HepG2 (cell line): Measurements from ENCODE around the gene DYSF. TPM values are rescaled to one million over a fixed set of nuclear protein-coding genes. Genes with fewer than 3 reads are reported as not detected.

Experiments
- ATAC-seq: fragments of 200-7000 bp; cut with Tn5 transposase; 3 replicates; pipeline ENCODE4 v1.9.1; 2020; ENCODE audit warnings: mild to moderate bottlenecking, moderate library complexity
- BruUV-seq: library from RNA; stranded (reverse); fragments of 400-500 nt; replicated peaks from 2 replicates; lab custom pipeline; 2021; lab: Mats Ljungman, UMichigan
- CTCF ChIA-PET: fragments of 300-600 bp; formaldehyde crosslinking; extraction: SDS; loops from one replicate; lab custom pipeline; 2021; ENCODE audit warnings: low total read pairs, inconsistent platforms, low intra/inter-chr PET ratio; lab: Yijun Ruan, JAX
- POLR2A ChIA-PET: fragments of 350-600 bp; sonication (Branson Sonifier 250); formaldehyde crosslinking; loops from one replicate; lab custom pipeline; 2020; ENCODE audit warnings: antibody characterized with exemption, inconsistent platforms; lab: Yijun Ruan, JAX
- DNase-seq: peaks from one replicate; pipeline ENCODE4 v3.0.0-alpha.2; 2015; ENCODE audit warnings: low spot score
- FAIRE-seq: peaks from 3 replicates; lab custom pipeline; 2011; peaks lifted over from hg19 to GRCh38; lab: Jason Lieb, UNC
- H2AFZ ChIP-seq: one replicate; pipeline ENCODE4 v1.6.1; 2011; ENCODE audit warnings: low read length, inconsistent platforms
- H3K27ac ChIP-seq: fragments of 300-600 bp; 3 replicates; pipeline ENCODE4 v1.8.0; 2011; ENCODE audit warnings: mixed run types, mild to moderate bottlenecking, mixed read lengths, low read length, inconsistent platforms; ENCODE audit not compliant: insufficient read depth; ENCODE audit errors: extremely low read length
- H3K27me3 ChIP-seq, 2 experiments: fragments of 200-600 bp in 1 of 2; 2 replicates in 1 of 2; 3 replicates in 1 of 2; pipeline versions ENCODE4 v1.6.0 to v1.8.0; 2011; ENCODE audit warnings: low read length in 2 of 2, mild to moderate bottlenecking in 2 of 2, moderate library complexity in 2 of 2, inconsistent platforms in 1 of 2; ENCODE audit not compliant: insufficient read depth in 2 of 2, control insufficient read depth in 1 of 2
- H3K36me3 ChIP-seq, 2 experiments: fragments of 200-600 bp in 1 of 2; replicated peaks in 1 of 2; 2 replicates in 1 of 2; 3 replicates in 1 of 2; pipeline versions ENCODE4 v1.5.1 to v1.8.0; 2011; ENCODE audit warnings: low read length in 2 of 2, inconsistent platforms in 1 of 2; ENCODE audit not compliant: insufficient read depth in 2 of 2, control insufficient read depth in 1 of 2
- H3K4me1 ChIP-seq: 2 replicates; pipeline ENCODE4 v1.5.1; 2012; ENCODE audit warnings: low read length, inconsistent platforms; ENCODE audit not compliant: insufficient read depth
- H3K4me2 ChIP-seq: 2 replicates; pipeline ENCODE4 v1.6.0; 2011; ENCODE audit warnings: low read depth, low read length, inconsistent platforms
- H3K4me3 ChIP-seq, 3 experiments: fragments of 200-600 bp in 1 of 3; sonication (generic), shearing (Covaris generic) in 1 of 3; replicated peaks in 1 of 3; 2 replicates each; pipeline ENCODE4 v1.5.1; 2011 to 2016; ENCODE audit warnings: low read length in 3 of 3, inconsistent platforms in 2 of 3, low read depth in 2 of 3, mild to moderate bottlenecking in 2 of 3, control low read depth in 1 of 3, mixed read lengths in 1 of 3; ENCODE audit not compliant: insufficient read depth in 1 of 3
- H3K79me2 ChIP-seq: one replicate; pipeline ENCODE4 v1.6.1; 2011; ENCODE audit warnings: low read length, inconsistent platforms; ENCODE audit not compliant: insufficient read depth
- H3K9ac ChIP-seq: 2 replicates; pipeline ENCODE4 v1.6.0; 2011; ENCODE audit warnings: mild to moderate bottlenecking, low read depth, low read length, inconsistent platforms; ENCODE audit not compliant: insufficient read depth
- H3K9me3 ChIP-seq: 2 replicates; pipeline ENCODE4 v1.5.1; 2012; ENCODE audit warnings: mild to moderate bottlenecking, low read length
- H4K20me1 ChIP-seq: 2 replicates; pipeline ENCODE4 v1.6.0; 2011; ENCODE audit warnings: inconsistent platforms, mild to moderate bottlenecking, low read length, moderate library complexity; ENCODE audit not compliant: insufficient read depth
- ASH2L ChIP-seq: fragments of 300-600, 200-600 bp; sonication (generic); IDR thresholded peaks from 2 replicates; pipeline ENCODE4 v1.7.0; 2017; ENCODE audit warnings: low read depth, mild to moderate bottlenecking, moderate library complexity, mixed read lengths, low read length; ENCODE audit not compliant: insufficient read length
- GABPB1 ChIP-seq: IDR thresholded peaks from 2 replicates; pipeline ENCODE4 v1.6.1; 2016; ENCODE audit warnings: mild to moderate bottlenecking, missing genetic modification reagents, moderate library complexity, missing compliant biosample characterization
- HBP1 ChIP-seq: IDR thresholded peaks from 2 replicates; pipeline ENCODE4 v1.6.1; 2016; ENCODE audit warnings: low read depth, control low read depth
- HIC2 ChIP-seq: sonication (generic); formaldehyde crosslinking; IDR thresholded peaks from 2 replicates; pipeline ENCODE4 v1.9.0; 2022; ENCODE audit warnings: low read depth, missing genetic modification reagents
- MXD4 ChIP-seq: IDR thresholded peaks from 2 replicates; pipeline ENCODE4 v1.6.1; 2016; ENCODE audit warnings: mild to moderate bottlenecking, missing biosample characterization, missing genetic modification reagents
- NFE2L2 ChIP-seq: fragments of 150-350 bp; IDR thresholded peaks from 2 replicates; pipeline ENCODE4 v1.6.1; 2014; ENCODE audit warnings: low read length
- PAWR ChIP-seq: sonication (generic); formaldehyde crosslinking; IDR thresholded peaks from 2 replicates; pipeline ENCODE4 v1.4.0; 2020; ENCODE audit warnings: missing genetic modification reagents, mild to moderate bottlenecking, borderline replicate concordance
- PCBP2 ChIP-seq: fragments of 200-400 bp; formaldehyde crosslinking; optimal IDR thresholded peaks from 2 replicates; pipeline ENCODE3; 2018; ENCODE audit warnings: low read length, low read depth; ENCODE audit not compliant: poor library complexity, severe bottlenecking
- RELA ChIP-seq: sonication (generic); formaldehyde crosslinking; IDR thresholded peaks from 2 replicates; pipeline ENCODE4 v1.4.0; 2020; ENCODE audit warnings: missing genetic modification reagents
- SP5 ChIP-seq: IDR thresholded peaks from 2 replicates; pipeline ENCODE4 v1.6.1; 2016; ENCODE audit warnings: low read depth, borderline replicate concordance
- SSRP1 ChIP-seq: IDR thresholded peaks from 2 replicates; pipeline ENCODE4 v1.6.1; 2016; ENCODE audit warnings: control low read depth
- THAP7 ChIP-seq: sonication (generic); formaldehyde crosslinking; IDR thresholded peaks from 2 replicates; pipeline ENCODE4 v1.8.1; 2023; ENCODE audit warnings: mild to moderate bottlenecking, missing genetic modification reagents
- XRCC5 ChIP-seq: fragments of 200-400 bp; formaldehyde crosslinking; optimal IDR thresholded peaks from 2 replicates; pipeline ENCODE3; 2017; ENCODE audit warnings: mild to moderate bottlenecking, low read length
- ZNF496 ChIP-seq: sonication (generic); formaldehyde crosslinking; IDR thresholded peaks from 2 replicates; pipeline ENCODE4 v1.8.1; 2023; ENCODE audit warnings: mild to moderate bottlenecking, moderate library complexity, missing genetic modification reagents; ENCODE audit not compliant: insufficient replicate concordance
- ZNF530 ChIP-seq: sonication (generic); formaldehyde crosslinking; IDR thresholded peaks from 2 replicates; pipeline ENCODE4 v1.5.0; 2020; ENCODE audit warnings: low read depth, mild to moderate bottlenecking, missing genetic modification reagents
- ZNF792 ChIP-seq: IDR thresholded peaks from 2 replicates; pipeline ENCODE4 v1.6.1; 2016
- ZSCAN29 ChIP-seq: sonication (generic); formaldehyde crosslinking; conservative IDR thresholded peaks from 2 replicates; pipeline ENCODE4 v1.4.0; 2020; ENCODE audit warnings: mild to moderate bottlenecking, missing genetic modification reagents
- in situ Hi-C: cut with HindIII; loops from 2 replicates; pipeline ENCODE4 v1.10.0; 2017; ENCODE audit warnings: low pct_unique_long_range_greater_than_20kb; ENCODE audit not compliant: extremely low pct_ligation_motif_present
- intact Hi-C: fragments of 100-400 bp; cut with micrococcal nuclease; formaldehyde crosslinking; loops from one replicate; pipeline ENCODE4 v1.10.0; 2022; ENCODE audit not compliant: unreplicated experiment
- polyA plus RNA-seq, 8 experiments: library from polyadenylated mRNA; depleted of rRNA in 3 of 8; stranded (reverse) in 7 of 8; unstranded in 1 of 8; fragments of >200 nt; fragmentation: Illumina TruSeq in 4 of 8; extraction: Trizol in 4 of 8; gene quantifications; 2 replicates each; pipeline versions ENCODE4 v1.2.1 to v1.2.3, GENCODE V29; 2011 to 2016; ENCODE audit warnings: low read depth in 4 of 8, missing spikeins in 1 of 8, mixed read lengths in 1 of 8; ENCODE audit not compliant: insufficient read depth in 1 of 8
- total RNA-seq, 5 experiments: library from RNA; depleted of rRNA; stranded (reverse); fragments of >200 nt; fragmentation: Illumina TruSeq; extraction: Trizol; gene quantifications; 2 replicates each; pipeline ENCODE4 v1.2.3, GENCODE V29; 2016; ENCODE audit warnings: low read depth in 1 of 5
- TF ChIP-seq, protein P1 (sequence below): sonication (generic); formaldehyde crosslinking; IDR thresholded peaks from 2 replicates; pipeline ENCODE4 v1.8.1; 2023; ENCODE audit warnings: mild to moderate bottlenecking, moderate library complexity, missing genetic modification reagents

Gene DYSF
- total and polyA plus RNA-seq, 2 of the 13 experiments (the other 11 are each of a cell fraction or from before 2014, with no cell fraction given), result 0.15 to 2.4 TPM

DNA sequence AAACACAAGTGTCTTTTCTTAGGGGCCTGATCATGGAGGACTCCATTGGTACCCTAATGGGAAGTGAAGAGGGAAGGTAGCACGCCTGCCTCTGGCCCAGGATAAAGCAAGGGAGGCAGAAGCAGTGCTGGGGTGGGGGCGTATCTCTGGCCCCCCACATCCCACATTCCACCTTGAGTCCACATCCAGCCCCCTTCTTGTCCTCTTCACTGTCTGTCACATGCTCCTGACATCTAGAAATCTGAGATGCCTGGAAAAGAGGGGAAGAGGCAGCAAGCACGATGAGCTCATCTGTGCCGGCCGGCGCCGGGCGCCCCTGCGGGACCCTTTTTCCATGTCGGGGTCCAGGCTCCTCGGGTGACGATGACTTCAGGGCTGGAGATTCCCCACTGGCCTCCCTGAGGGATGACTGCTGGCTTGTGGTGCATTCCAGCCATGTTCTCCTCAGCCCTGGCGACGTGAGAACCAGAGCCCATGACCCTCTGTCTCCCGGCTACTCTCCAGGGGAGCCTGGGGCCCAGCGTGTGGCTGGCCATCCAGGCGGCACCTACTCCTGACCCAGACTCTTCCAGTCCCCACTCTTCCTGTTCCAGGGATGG, 277.5 kb downstream of the DYSF start (continued):
- TF ChIP-seq, protein P1, sequence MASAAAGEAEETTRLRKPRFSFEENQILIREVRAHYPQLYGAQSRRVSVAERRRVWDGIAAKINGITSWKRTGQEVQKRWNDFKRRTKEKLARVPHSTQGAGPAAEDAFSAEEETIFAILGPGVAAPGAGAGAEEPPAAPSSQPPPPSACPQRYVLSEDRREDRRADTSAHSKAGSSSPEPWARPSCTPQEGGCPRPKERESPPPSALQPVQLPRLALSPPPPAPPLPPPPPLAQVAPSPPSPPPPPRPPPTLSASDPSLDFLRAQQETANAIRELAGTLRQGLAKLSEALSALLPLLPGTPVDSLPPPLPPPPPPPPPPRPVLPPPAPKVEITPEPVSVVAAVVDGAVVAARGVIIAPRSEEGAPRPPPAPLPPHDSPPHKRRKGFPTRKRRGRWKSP (CRISPR knock-in tag), result no peak
- TF ChIP-seq PAWR (CRISPR knock-in tag), result no peak

GRCh38 chr2:71734620-71735019, 281.3 kb downstream of the DYSF start:
- in situ Hi-C loops (no loop called here), intact Hi-C loops (no loop called here)
- H3K27ac ChIP-seq, result no peak overlapping the region
- no peak for ATAC-seq
- no TSS peak for BruUV-seq
- H3K4me2 ChIP-seq, result no peak overlapping the region
- no peak overlapping the region for H3K9ac ChIP-seq
- no peak overlapping the region for H2AFZ ChIP-seq
- H3K36me3 ChIP-seq, result no peaks in the 10 kb centered on the region
- H3K79me2 ChIP-seq, result no peaks in the 10 kb centered on the region
- H4K20me1 ChIP-seq, result no peaks in the 10 kb centered on the region
- FAIRE-seq, result no peak
- H3K4me3 ChIP-seq, result no peak overlapping the region
- H3K4me1 ChIP-seq, result no peaks in the 10 kb centered on the region
- CTCF ChIA-PET, result no interaction called here
- POLR2A ChIA-PET, result no interaction called here
- peaks cover 2 to 5% of the 10 kb centered on the region in 2 experiments; a peak in 1 of 5 replicates for H3K27me3 ChIP-seq
- H3K9me3 ChIP-seq, result no peaks in the 10 kb centered on the region
- no peak for DNase-seq
- no peak for TF ChIP-seq ZSCAN29 (CRISPR knock-in tag)
- TF ChIP-seq THAP7 (CRISPR knock-in tag), result no peak
- no peak for TF ChIP-seq ASH2L
- no peak for TF ChIP-seq NFE2L2
- no peak for TF ChIP-seq ZNF530 (CRISPR knock-in tag)
- TF ChIP-seq SSRP1 (CRISPR knock-in tag), result no peak
- no peak for TF ChIP-seq PCBP2
- TF ChIP-seq MXD4 (CRISPR knock-in tag), result no peak
- no peak for TF ChIP-seq ZNF496 (CRISPR knock-in tag)
- TF ChIP-seq GABPB1 (CRISPR knock-in tag), result no peak
- TF ChIP-seq HIC2 (CRISPR knock-in tag), result no peak
- TF ChIP-seq HBP1, result no peak
- TF ChIP-seq ZNF792, result no peak
- TF ChIP-seq XRCC5, result no peak
- TF ChIP-seq RELA (CRISPR knock-in tag), result no peak
- TF ChIP-seq SP5 (CRISPR knock-in tag), result no peak
